K562 (cell line): ENCODE data around the gene LTA. TPM values are rescaled to one million over a fixed set of nuclear protein-coding genes. Genes with fewer than 3 reads are reported as not detected.

ENCODE experiments used
- ARHGAP35 ChIP-seq: fragments of 450-650 bp; IDR thresholded peaks from 2 replicates; pipeline ENCODE4 v1.6.1; 2018; ENCODE audit not compliant: partially characterized antibody
- BRF2 ChIP-seq: IDR thresholded peaks from 3 replicates; pipeline ENCODE4 v1.6.1; 2011; ENCODE audit warnings: borderline replicate concordance, mild to moderate bottlenecking; ENCODE audit not compliant: insufficient read length, insufficient read depth
- GTF2A2 ChIP-seq: IDR thresholded peaks from 2 replicates; pipeline ENCODE4 v1.6.1; 2016; ENCODE audit warnings: mild to moderate bottlenecking, missing genetic modification characterization, missing compliant biosample characterization
- HES1 ChIP-seq: fragments of 450-650 bp; IDR thresholded peaks from 2 replicates; pipeline ENCODE4 v1.6.1; 2016; ENCODE audit warnings: low read depth, mild to moderate bottlenecking, moderate library complexity
- HEY1 ChIP-seq: fragments of 250-450 bp; sonication (Bioruptor Pico); IDR thresholded peaks from 2 replicates; pipeline ENCODE4 v1.5.0; 2020; ENCODE audit warnings: mild to moderate bottlenecking, moderate library complexity, borderline replicate concordance
- HNRNPH1 ChIP-seq: fragments of 200-400 bp; formaldehyde crosslinking; optimal IDR thresholded peaks from 2 replicates; pipeline ENCODE3; 2017; ENCODE audit warnings: low read depth, mild to moderate bottlenecking, low read length, moderate library complexity
- MTA1 ChIP-seq: fragments of 450-650 bp; IDR thresholded peaks from 2 replicates; pipeline ENCODE4 v1.6.1; 2017; ENCODE audit warnings: borderline replicate concordance
- NR0B1 ChIP-seq: fragments of 450-650 bp; IDR thresholded peaks from one replicate; pipeline ENCODE4 v1.6.1; 2018; ENCODE audit warnings: mild to moderate bottlenecking, moderate library complexity; ENCODE audit not compliant: partially characterized antibody
- NR1H2 ChIP-seq: sonication (generic); formaldehyde crosslinking; IDR thresholded peaks from 2 replicates; pipeline ENCODE4 v1.4.0; 2020; ENCODE audit warnings: mild to moderate bottlenecking, missing genetic modification reagents
- PPARD ChIP-seq: fragments of 250-450 bp; sonication (Bioruptor Pico); IDR thresholded peaks from 2 replicates; pipeline ENCODE4 v1.8.0; 2022; ENCODE audit warnings: inconsistent platforms, mild to moderate bottlenecking, moderate library complexity
- PRMT5 ChIP-seq: sonication (generic); formaldehyde crosslinking; IDR thresholded peaks from 2 replicates; pipeline ENCODE4 v1.5.0; 2020; ENCODE audit warnings: missing genetic modification reagents
- RCOR1 ChIP-seq, 2 experiments: IDR thresholded peaks; 2 replicates each; pipeline ENCODE4 v1.6.1; 2012; ENCODE audit warnings: low read depth in 2 of 2, low read length in 2 of 2, borderline replicate concordance in 1 of 2, improper control_type of control experiment in 1 of 2
- STAT5B ChIP-seq: fragments of 250-450 bp; sonication (Bioruptor Pico); IDR thresholded peaks from 2 replicates; pipeline ENCODE4 v1.8.0; 2021; ENCODE audit warnings: mild to moderate bottlenecking, inconsistent platforms
- ZBTB12 ChIP-seq: fragments of 250-450 bp; sonication (Bioruptor Pico); IDR thresholded peaks from 2 replicates; pipeline ENCODE4 v1.4.0; 2020
- ZKSCAN1 ChIP-seq: fragments of 150-350 bp; IDR thresholded peaks from 2 replicates; pipeline ENCODE4 v1.6.1; 2016; ENCODE audit warnings: low read depth, low read length
- ZNF384 ChIP-seq: IDR thresholded peaks from 2 replicates; pipeline ENCODE4 v1.6.1; 2012; ENCODE audit warnings: low read depth, low read length, improper control_type of control experiment
- ZNF609 ChIP-seq: sonication (generic); formaldehyde crosslinking; IDR thresholded peaks from 2 replicates; pipeline ENCODE4 v1.8.1; 2023; ENCODE audit warnings: missing genetic modification reagents, mild to moderate bottlenecking, borderline replicate concordance
- ZNF79 ChIP-seq: fragments of 250-450 bp; sonication (Bioruptor Pico); IDR thresholded peaks from 2 replicates; pipeline ENCODE4 v1.4.0; 2020; ENCODE audit warnings: low read depth, mild to moderate bottlenecking, moderate library complexity
- polyA plus RNA-seq, 8 experiments: library from polyadenylated mRNA; depleted of rRNA in 4 of 8; stranded (reverse) in 5 of 8; unstranded in 3 of 8; fragments of >200 nt; fragmentation: Nextera tagmentation in 2 of 8; fragmentation: Illumina TruSeq in 1 of 8; extraction: Ambion mirVana in 2 of 8; extraction: Trizol in 1 of 8; gene quantifications; 2 replicates each; pipeline versions ENCODE4 v1.2.1 to v1.2.3, GENCODE V29; 2011 to 2014; ENCODE audit warnings: inconsistent platforms in 1 of 8, missing spikeins in 1 of 8
- total RNA-seq, 7 experiments: library from RNA; depleted of rRNA in 6 of 7; stranded (reverse); fragments of >200 nt in 6 of 7; fragmentation: Illumina TruSeq in 2 of 7; extraction: Trizol in 2 of 7; gene quantifications; 2 replicates each; pipeline versions ENCODE4 v1.2.1 to v1.2.3, GENCODE V29; 2011 to 2021; ENCODE audit warnings: low replicate concordance in 1 of 7

Gene LTA
- total and polyA plus RNA-seq, 9 of the 15 experiments (the other 6 are each of a cell fraction or from before 2014, with no cell fraction given) = 0.80 TPM; not detected in 8

- TF ChIP-seq ZBTB12 (no peak), ZNF384 (no peak), ZNF609 (CRISPR knock-in tag) (0 out of 2 replicates have a peak, but pooled peaks have one; percentile 56), HEY1 (no peak), BRF2 (no peak), ZNF79 (no peak), STAT5B (CRISPR knock-in tag) (no peak), GTF2A2 (tag) (no peak), HNRNPH1 (no peak), NR0B1 (no peak), PPARD (CRISPR knock-in tag) (no peak), NR1H2 (CRISPR knock-in tag) (no peak; the same call in 1 of the 2 replicates), ZKSCAN1 (no peak), RCOR1 (IDR thresholded peaks at IDR 0.05; ENCODE audit: borderline replicate concordance in 1 of 2, low read depth in 2 of 2, low read length in 2 of 2) (no peak), PRMT5 (CRISPR knock-in tag) (no peak), HES1 (no peak), ARHGAP35 (peak; percentile 38), MTA1 (peak; percentile 78; the same call in 1 of the 2 replicates)
These were observed 49.3 kb downstream of the LTA start (continued) for GRCh38 chr6:31621320-31621939.
